WTC11 (cell line): ENCODE results near the gene MYOM1. TPM values are rescaled to one million over a fixed set of nuclear protein-coding genes. Genes with fewer than 3 reads are reported as not detected.
A peak's percentile ranks its signal among the peaks of the same experiment; 100 is the strongest.

Source experiments
- ATAC-seq: fragments of 200-7000 bp; cut with Tn5 transposase; 2 replicates; pipeline ENCODE4 v1.10.0; 2021; ENCODE audit warnings: mild to moderate bottlenecking, moderate library complexity
- CTCF ChIA-PET: fragments of 300-600 bp; sonication (Branson Sonifier 250); formaldehyde crosslinking; loops from one replicate; lab custom pipeline; 2021; ENCODE audit warnings: antibody characterized with exemption; lab: Charles Lee
- POLR2A ChIA-PET: fragments of 350-600 bp; sonication (Branson Sonifier 250); formaldehyde crosslinking; loops from one replicate; lab custom pipeline; 2021; ENCODE audit warnings: antibody characterized with exemption; lab: Charles Lee
- DNase-seq: peaks from one replicate; pipeline ENCODE4 v3.0.0; 2021; ENCODE audit warnings: low spot score
- H3K27ac Mint-ChIP-seq: 2 replicates; pipeline ENCODE4 v1.8.0; 2021; ENCODE audit warnings: mixed read lengths
- H3K27me3 Mint-ChIP-seq: 2 replicates; pipeline ENCODE4 v1.8.0; 2021; ENCODE audit warnings: low read depth, mild to moderate bottlenecking, moderate library complexity, mixed read lengths
- H3K36me3 Mint-ChIP-seq: 2 replicates; pipeline ENCODE4 v1.8.0; 2021; ENCODE audit warnings: mixed read lengths
- H3K4me1 Mint-ChIP-seq: 2 replicates; pipeline ENCODE4 v1.8.0; 2022; ENCODE audit warnings: mixed read lengths
- H3K4me3 Mint-ChIP-seq: 2 replicates; pipeline ENCODE4 v1.8.0; 2021; ENCODE audit warnings: mild to moderate bottlenecking, moderate library complexity, mixed read lengths
- H3K9me3 Mint-ChIP-seq: 2 replicates; pipeline ENCODE4 v1.8.0; 2021; ENCODE audit warnings: mixed read lengths
- CREB1 ChIP-seq: sonication (generic); formaldehyde crosslinking; IDR thresholded peaks from 2 replicates; pipeline ENCODE4 v1.8.0; 2023; ENCODE audit warnings: mild to moderate bottlenecking, missing genetic modification reagents
- CREM ChIP-seq: sonication (generic); formaldehyde crosslinking; IDR thresholded peaks from 2 replicates; pipeline ENCODE4 v1.8.1; 2022; ENCODE audit warnings: mild to moderate bottlenecking, missing genetic modification reagents, moderate library complexity
- HMGA2 ChIP-seq: fragments of 250-450 bp; sonication (Bioruptor Pico); IDR thresholded peaks from 2 replicates; pipeline ENCODE4 v1.4.0; 2021; ENCODE audit warnings: mild to moderate bottlenecking, moderate library complexity
- JUN ChIP-seq: sonication (generic); formaldehyde crosslinking; IDR thresholded peaks from 2 replicates; pipeline ENCODE4 v1.8.0; 2023; ENCODE audit warnings: mild to moderate bottlenecking, missing genetic modification reagents
- NFYB ChIP-seq: sonication (generic); formaldehyde crosslinking; conservative IDR thresholded peaks from 2 replicates; pipeline ENCODE4 v1.8.0; 2022; ENCODE audit warnings: low read depth, missing genetic modification reagents
- NR2C2 ChIP-seq: sonication (generic); formaldehyde crosslinking; IDR thresholded peaks from 2 replicates; pipeline ENCODE4 v1.8.0; 2022; ENCODE audit warnings: mild to moderate bottlenecking, missing genetic modification reagents
- RELA ChIP-seq: sonication (generic); formaldehyde crosslinking; IDR thresholded peaks from 2 replicates; pipeline ENCODE4 v1.8.1; 2022; ENCODE audit warnings: missing genetic modification reagents, mild to moderate bottlenecking, borderline replicate concordance
- TEAD1 ChIP-seq: sonication (generic); formaldehyde crosslinking; IDR thresholded peaks from 2 replicates; pipeline ENCODE4 v1.8.0; 2022; ENCODE audit warnings: mild to moderate bottlenecking, missing genetic modification reagents
- ZNF138 ChIP-seq: sonication (generic); formaldehyde crosslinking; conservative IDR thresholded peaks from 2 replicates; pipeline ENCODE4 v1.8.1; 2022; ENCODE audit warnings: mild to moderate bottlenecking, moderate library complexity, missing genetic modification reagents
- ZNF416 ChIP-seq: fragments of 250-450 bp; sonication (Bioruptor Pico); IDR thresholded peaks from 2 replicates; pipeline ENCODE4 v1.9.0; 2021; ENCODE audit warnings: mild to moderate bottlenecking, inconsistent platforms
- total RNA-seq: library from RNA; stranded (reverse); gene quantifications from 3 replicates; pipeline ENCODE4 v1.2.3, GENCODE V29; 2021
- TF ChIP-seq, protein P1 (sequence below): sonication (generic); formaldehyde crosslinking; IDR thresholded peaks from 2 replicates; pipeline ENCODE4 v1.8.0; 2023; ENCODE audit warnings: missing genetic modification reagents, mild to moderate bottlenecking, borderline replicate concordance
- TF ChIP-seq, protein P2 (sequence below): sonication (generic); formaldehyde crosslinking; IDR thresholded peaks from 2 replicates; pipeline ENCODE4 v1.8.1; 2023; ENCODE audit warnings: mild to moderate bottlenecking, missing genetic modification reagents
- TF ChIP-seq, protein P3 (sequence below): fragments of 250-450 bp; sonication (Bioruptor Pico); IDR thresholded peaks from 2 replicates; pipeline ENCODE4 v1.9.0; 2021; ENCODE audit warnings: mild to moderate bottlenecking
- TF ChIP-seq, protein P4 (sequence below): sonication (generic); formaldehyde crosslinking; IDR thresholded peaks from 2 replicates; pipeline ENCODE4 v1.8.0; 2022; ENCODE audit warnings: mild to moderate bottlenecking, missing genetic modification reagents
- TF ChIP-seq, protein P5 (sequence below): fragments of 200-600 bp; IDR thresholded peaks from 2 replicates; pipeline ENCODE4 v1.8.0; 2022; ENCODE audit warnings: antibody characterized with exemption
- TF ChIP-seq, protein P6 (sequence below): fragments of 250-450 bp; sonication (Bioruptor Pico); conservative IDR thresholded peaks from 2 replicates; pipeline ENCODE4 v1.9.0; 2021; ENCODE audit warnings: mild to moderate bottlenecking
- TF ChIP-seq, protein P7 (sequence below): sonication (generic); formaldehyde crosslinking; IDR thresholded peaks from 2 replicates; pipeline ENCODE4 v1.8.0; 2022; ENCODE audit warnings: mild to moderate bottlenecking, missing genetic modification reagents
- TF ChIP-seq, protein P8 (sequence below): sonication (generic); formaldehyde crosslinking; IDR thresholded peaks from 2 replicates; pipeline ENCODE4 v1.8.1; 2022; ENCODE audit warnings: missing genetic modification reagents, borderline replicate concordance

Gene MYOM1
- total RNA-seq, 1 experiment from 2014 or later: 0.35 TPM

DNA sequence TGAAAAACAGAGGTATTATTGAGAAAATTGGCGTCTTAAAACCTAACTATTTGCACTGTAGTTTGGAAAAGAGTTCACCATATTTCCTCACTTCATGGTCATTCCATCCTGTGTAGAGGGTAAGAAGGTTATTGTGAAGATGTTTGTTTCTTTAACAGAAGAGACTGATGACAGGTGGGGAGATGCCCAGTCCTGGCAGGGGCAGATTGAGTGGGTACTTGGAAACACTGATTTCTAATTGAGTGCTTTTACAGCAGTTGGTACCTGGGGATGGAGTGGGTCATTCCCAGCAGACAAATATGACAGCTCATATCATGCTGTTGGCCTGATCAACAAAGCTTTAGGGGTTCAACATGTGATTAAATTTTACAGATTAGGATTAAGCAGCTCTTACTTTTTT is 67.5 kb downstream of the MYOM1 start:
- ChIA-PET CTCF (interaction anchor here (0.8 to 2.0 kb wide), 12 partner anchors 14 to 219 kb away, joined by 3 to 21 read pairs (median 6); no protein-coding TSS in a partner anchor), POLR2A (interaction anchor here (0.6 kb wide), 1 partner anchor 156 kb away, joined by 5 read pairs; no protein-coding TSS in a partner anchor)
- Mint-ChIP-seq H3K27me3 (no peaks in the 10 kb centered on the region), H3K4me1 (no peaks in the 10 kb centered on the region), H3K4me3 (no peak overlapping the region), H3K27ac (no peak overlapping the region), H3K36me3 (no peaks in the 10 kb centered on the region), H3K9me3 (no peaks in the 10 kb centered on the region)
- DNase-seq: no peak
- TF ChIP-seq, protein P1, sequence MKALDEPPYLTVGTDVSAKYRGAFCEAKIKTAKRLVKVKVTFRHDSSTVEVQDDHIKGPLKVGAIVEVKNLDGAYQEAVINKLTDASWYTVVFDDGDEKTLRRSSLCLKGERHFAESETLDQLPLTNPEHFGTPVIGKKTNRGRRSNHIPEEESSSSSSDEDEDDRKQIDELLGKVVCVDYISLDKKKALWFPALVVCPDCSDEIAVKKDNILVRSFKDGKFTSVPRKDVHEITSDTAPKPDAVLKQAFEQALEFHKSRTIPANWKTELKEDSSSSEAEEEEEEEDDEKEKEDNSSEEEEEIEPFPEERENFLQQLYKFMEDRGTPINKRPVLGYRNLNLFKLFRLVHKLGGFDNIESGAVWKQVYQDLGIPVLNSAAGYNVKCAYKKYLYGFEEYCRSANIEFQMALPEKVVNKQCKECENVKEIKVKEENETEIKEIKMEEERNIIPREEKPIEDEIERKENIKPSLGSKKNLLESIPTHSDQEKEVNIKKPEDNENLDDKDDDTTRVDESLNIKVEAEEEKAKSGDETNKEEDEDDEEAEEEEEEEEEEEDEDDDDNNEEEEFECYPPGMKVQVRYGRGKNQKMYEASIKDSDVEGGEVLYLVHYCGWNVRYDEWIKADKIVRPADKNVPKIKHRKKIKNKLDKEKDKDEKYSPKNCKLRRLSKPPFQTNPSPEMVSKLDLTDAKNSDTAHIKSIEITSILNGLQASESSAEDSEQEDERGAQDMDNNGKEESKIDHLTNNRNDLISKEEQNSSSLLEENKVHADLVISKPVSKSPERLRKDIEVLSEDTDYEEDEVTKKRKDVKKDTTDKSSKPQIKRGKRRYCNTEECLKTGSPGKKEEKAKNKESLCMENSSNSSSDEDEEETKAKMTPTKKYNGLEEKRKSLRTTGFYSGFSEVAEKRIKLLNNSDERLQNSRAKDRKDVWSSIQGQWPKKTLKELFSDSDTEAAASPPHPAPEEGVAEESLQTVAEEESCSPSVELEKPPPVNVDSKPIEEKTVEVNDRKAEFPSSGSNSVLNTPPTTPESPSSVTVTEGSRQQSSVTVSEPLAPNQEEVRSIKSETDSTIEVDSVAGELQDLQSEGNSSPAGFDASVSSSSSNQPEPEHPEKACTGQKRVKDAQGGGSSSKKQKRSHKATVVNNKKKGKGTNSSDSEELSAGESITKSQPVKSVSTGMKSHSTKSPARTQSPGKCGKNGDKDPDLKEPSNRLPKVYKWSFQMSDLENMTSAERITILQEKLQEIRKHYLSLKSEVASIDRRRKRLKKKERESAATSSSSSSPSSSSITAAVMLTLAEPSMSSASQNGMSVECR (CRISPR knock-in tag): no peak
- TF ChIP-seq, all 79 proteins: peak for 0
- no peak for ATAC-seq

DNA sequence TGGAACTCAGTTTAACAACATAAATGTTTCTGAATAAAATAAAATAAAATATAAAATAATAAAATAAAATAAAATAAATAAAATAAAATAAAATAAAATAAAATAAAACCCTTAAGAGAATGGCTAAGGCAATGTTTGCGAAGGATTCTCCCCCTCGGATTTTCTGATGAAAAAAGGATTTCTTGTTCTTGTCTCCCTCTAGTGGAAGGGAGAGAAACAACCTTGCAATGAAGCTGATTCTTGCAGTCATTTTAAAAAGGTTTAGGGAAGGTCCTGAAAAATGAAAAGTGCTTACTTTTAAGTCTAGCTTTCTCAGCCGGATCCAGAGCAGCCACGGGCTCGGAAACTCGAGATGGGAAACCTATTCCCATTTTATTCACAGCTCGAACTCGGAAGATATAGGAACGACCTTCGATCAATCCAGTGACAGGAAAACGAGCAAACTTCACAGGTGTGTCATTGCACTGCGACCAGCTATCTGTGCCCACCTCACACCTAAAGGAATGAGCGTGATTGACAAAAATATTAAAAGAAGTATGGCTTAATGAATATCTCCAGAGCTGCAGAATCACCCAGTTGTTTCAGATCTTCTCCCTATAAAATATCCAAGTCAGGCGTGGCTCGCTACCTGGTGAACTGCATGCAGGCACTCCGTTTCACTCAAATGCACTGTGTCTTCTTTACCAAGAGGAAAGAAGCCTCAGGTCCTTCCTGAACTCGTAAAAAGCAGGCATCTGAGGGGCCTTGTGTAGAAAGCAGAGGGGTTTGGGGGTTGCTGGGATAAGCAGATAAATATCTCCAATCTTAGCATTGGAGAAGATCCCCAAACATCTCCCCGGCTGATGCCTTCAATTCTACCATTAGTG is 68.1 kb downstream of the MYOM1 start:
- Mint-ChIP-seq H3K9me3 (no peaks in the 10 kb centered on the region), H3K27ac (no peak overlapping the region), H3K4me1 (no peaks in the 10 kb centered on the region), H3K27me3 (no peaks in the 10 kb centered on the region), H3K36me3 (no peaks in the 10 kb centered on the region), H3K4me3 (no peak overlapping the region)
- POLR2A ChIA-PET: interaction anchor here (0.5 kb wide), 1 partner anchor 208 kb away, joined by 3 read pairs; no protein-coding TSS in a partner anchor
- DNase-seq: no peak
- CTCF ChIA-PET: interaction anchor here (0.6 to 2.0 kb wide), 29 partner anchors 9 to 395 kb away, joined by 3 to 21 read pairs (median 4); partner anchors contain the start of gene MYOM1
- TF ChIP-seq CREB1 (no peak), JUN (CRISPR knock-in tag) (no peak), RELA (CRISPR knock-in tag) (no peak), NR2C2 (CRISPR knock-in tag) (no peak), CREM (no peak), ZNF138 (CRISPR knock-in tag) (no peak), ZNF416 (CRISPR knock-in tag) (no peak), HMGA2 (CRISPR knock-in tag) (peak; percentile 99), NFYB (CRISPR knock-in tag) (no peak), TEAD1 (CRISPR knock-in tag) (no peak)
- TF ChIP-seq, protein P2, sequence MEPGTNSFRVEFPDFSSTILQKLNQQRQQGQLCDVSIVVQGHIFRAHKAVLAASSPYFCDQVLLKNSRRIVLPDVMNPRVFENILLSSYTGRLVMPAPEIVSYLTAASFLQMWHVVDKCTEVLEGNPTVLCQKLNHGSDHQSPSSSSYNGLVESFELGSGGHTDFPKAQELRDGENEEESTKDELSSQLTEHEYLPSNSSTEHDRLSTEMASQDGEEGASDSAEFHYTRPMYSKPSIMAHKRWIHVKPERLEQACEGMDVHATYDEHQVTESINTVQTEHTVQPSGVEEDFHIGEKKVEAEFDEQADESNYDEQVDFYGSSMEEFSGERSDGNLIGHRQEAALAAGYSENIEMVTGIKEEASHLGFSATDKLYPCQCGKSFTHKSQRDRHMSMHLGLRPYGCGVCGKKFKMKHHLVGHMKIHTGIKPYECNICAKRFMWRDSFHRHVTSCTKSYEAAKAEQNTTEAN (CRISPR knock-in tag): no peak
- TF ChIP-seq, protein P3, sequence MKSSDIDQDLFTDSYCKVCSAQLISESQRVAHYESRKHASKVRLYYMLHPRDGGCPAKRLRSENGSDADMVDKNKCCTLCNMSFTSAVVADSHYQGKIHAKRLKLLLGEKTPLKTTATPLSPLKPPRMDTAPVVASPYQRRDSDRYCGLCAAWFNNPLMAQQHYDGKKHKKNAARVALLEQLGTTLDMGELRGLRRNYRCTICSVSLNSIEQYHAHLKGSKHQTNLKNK (CRISPR knock-in tag): no peak
- TF ChIP-seq, protein P4, sequence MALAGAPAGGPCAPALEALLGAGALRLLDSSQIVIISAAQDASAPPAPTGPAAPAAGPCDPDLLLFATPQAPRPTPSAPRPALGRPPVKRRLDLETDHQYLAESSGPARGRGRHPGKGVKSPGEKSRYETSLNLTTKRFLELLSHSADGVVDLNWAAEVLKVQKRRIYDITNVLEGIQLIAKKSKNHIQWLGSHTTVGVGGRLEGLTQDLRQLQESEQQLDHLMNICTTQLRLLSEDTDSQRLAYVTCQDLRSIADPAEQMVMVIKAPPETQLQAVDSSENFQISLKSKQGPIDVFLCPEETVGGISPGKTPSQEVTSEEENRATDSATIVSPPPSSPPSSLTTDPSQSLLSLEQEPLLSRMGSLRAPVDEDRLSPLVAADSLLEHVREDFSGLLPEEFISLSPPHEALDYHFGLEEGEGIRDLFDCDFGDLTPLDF: no peak
- TF ChIP-seq, protein P5, sequence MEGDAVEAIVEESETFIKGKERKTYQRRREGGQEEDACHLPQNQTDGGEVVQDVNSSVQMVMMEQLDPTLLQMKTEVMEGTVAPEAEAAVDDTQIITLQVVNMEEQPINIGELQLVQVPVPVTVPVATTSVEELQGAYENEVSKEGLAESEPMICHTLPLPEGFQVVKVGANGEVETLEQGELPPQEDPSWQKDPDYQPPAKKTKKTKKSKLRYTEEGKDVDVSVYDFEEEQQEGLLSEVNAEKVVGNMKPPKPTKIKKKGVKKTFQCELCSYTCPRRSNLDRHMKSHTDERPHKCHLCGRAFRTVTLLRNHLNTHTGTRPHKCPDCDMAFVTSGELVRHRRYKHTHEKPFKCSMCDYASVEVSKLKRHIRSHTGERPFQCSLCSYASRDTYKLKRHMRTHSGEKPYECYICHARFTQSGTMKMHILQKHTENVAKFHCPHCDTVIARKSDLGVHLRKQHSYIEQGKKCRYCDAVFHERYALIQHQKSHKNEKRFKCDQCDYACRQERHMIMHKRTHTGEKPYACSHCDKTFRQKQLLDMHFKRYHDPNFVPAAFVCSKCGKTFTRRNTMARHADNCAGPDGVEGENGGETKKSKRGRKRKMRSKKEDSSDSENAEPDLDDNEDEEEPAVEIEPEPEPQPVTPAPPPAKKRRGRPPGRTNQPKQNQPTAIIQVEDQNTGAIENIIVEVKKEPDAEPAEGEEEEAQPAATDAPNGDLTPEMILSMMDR: peak; percentile 55
- TF ChIP-seq, protein P6, sequence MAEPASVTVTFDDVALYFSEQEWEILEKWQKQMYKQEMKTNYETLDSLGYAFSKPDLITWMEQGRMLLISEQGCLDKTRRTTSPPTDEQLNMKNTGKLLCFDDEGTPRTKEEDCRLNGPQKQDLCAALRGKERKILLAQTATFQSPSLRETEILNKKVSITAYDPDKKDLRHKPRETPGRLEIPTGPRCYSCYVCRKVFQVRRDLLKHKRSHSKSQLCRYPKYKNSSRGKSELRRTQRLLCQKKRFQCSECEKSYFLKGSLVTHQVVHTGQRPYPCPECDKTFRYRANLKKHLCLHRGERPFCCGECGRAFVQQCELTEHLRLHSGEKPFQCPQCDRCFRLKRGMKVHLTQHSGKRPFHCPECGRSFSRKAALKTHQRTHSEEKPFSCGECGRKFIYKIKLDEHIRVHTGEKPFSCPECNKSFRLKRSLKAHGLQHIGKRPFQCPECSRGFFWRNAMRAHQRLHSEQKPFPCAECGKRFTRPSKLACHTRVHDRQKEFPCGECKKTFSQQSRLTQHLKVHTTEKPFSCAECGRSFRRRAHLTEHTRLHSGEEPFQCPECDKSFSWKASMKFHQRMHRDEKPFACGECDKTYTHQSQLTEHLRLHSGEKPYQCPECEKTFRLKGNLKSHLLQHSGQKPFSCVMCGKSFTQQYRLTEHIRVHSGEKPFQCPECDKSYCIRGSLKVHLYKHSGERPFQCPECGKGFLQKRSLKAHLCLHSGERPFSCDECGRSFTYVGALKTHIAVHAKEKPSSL: no peak
- TF ChIP-seq, protein P7, sequence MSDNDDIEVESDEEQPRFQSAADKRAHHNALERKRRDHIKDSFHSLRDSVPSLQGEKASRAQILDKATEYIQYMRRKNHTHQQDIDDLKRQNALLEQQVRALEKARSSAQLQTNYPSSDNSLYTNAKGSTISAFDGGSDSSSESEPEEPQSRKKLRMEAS (CRISPR knock-in tag): no peak
- TF ChIP-seq, protein P8, sequence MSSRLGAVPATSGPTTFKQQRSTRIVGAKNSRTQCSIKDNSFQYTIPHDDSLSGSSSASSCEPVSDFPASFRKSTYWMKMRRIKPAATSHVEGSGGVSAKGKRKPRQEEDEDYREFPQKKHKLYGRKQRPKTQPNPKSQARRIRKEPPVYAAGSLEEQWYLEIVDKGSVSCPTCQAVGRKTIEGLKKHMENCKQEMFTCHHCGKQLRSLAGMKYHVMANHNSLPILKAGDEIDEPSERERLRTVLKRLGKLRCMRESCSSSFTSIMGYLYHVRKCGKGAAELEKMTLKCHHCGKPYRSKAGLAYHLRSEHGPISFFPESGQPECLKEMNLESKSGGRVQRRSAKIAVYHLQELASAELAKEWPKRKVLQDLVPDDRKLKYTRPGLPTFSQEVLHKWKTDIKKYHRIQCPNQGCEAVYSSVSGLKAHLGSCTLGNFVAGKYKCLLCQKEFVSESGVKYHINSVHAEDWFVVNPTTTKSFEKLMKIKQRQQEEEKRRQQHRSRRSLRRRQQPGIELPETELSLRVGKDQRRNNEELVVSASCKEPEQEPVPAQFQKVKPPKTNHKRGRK: no peak
- no peak for ATAC-seq
